Breast epithelium (tissue), 4 donors: ENCODE data around the gene SYT1. TPM values are rescaled to one million over a fixed set of nuclear protein-coding genes. Genes with fewer than 3 reads are reported as not detected.

ENCODE experiments used
- DNase-seq, 2 donors: peaks; one replicate each; pipeline ENCODE4 v3.0.0-alpha.2; 2019; ENCODE audit warnings: low spot score in 2 of 2
- H3K27ac ChIP-seq, 2 donors: fragments of 200-600 bp; sonication (generic) in 1 of 2; one replicate each; pipeline ENCODE4 v1.5.1; 2016 to 2019; ENCODE audit warnings: mild to moderate bottlenecking in 1 of 2
- H3K27me3 ChIP-seq, 2 donors: fragments of 200-600 bp; sonication (generic) in 1 of 2; one replicate each; pipeline versions ENCODE4 v1.5.1 to v1.6.0; 2017 to 2019; ENCODE audit warnings: control low read depth in 1 of 2, mild to moderate bottlenecking in 1 of 2
- H3K36me3 ChIP-seq: fragments of 200-600 bp; one replicate; pipeline ENCODE4 v1.5.1; 2019
- H3K4me1 ChIP-seq, 2 donors: fragments of 200-600 bp; sonication (generic); one replicate each; pipeline ENCODE4 v1.5.1; 2016 to 2019; ENCODE audit warnings: control low read depth in 1 of 2
- H3K4me3 ChIP-seq, 3 donors: fragments of 200-600 bp; sonication (generic); 1 replicate in 2 of 3; 2 replicates in 1 of 3; pipeline ENCODE4 v1.5.1; 2016 to 2019; ENCODE audit warnings: mild to moderate bottlenecking in 3 of 3, moderate library complexity in 2 of 3
- H3K9me3 ChIP-seq, 2 donors: fragments of 200-600 bp; sonication (generic) in 1 of 2; one replicate each; pipeline ENCODE4 v1.5.1; 2016 to 2019; ENCODE audit warnings: control low read depth in 1 of 2
- CTCF ChIP-seq, 3 donors: fragments of 450-650 bp; IDR thresholded peaks; one replicate each; pipeline ENCODE4 v1.5.1; 2016 to 2017; ENCODE audit warnings: antibody characterized with exemption in 3 of 3, mild to moderate bottlenecking in 3 of 3, moderate library complexity in 3 of 3
- POLR2A ChIP-seq: fragments of 450-650 bp; IDR thresholded peaks from one replicate; pipeline ENCODE4 v1.6.1; 2016; ENCODE audit warnings: antibody characterized with exemption, mild to moderate bottlenecking, moderate library complexity
- POLR2AphosphoS5 ChIP-seq, 3 donors: sonication (generic); formaldehyde crosslinking; IDR thresholded peaks; one replicate each; pipeline ENCODE4 v1.6.1; 2017; ENCODE audit warnings: antibody characterized with exemption in 3 of 3
- intact Hi-C: fragments of 100-400 bp; cut with DNase I; formaldehyde crosslinking; loops from one replicate; pipeline ENCODE4 v1.15.1; 2023; ENCODE audit warnings: low total_unique reads
- total RNA-seq, 3 donors: library from RNA; depleted of rRNA; stranded (reverse); fragments of >200 nt; gene quantifications; one replicate each; pipeline ENCODE4 v1.1.0, GENCODE V29; 2016

Gene SYT1
- total RNA-seq, 3 donors from 2014 or later: 1.1 to 2.3 (median 1.6) TPM

- Histone ChIP-seq H3K9me3 (no peaks in the 10 kb centered on the region), H3K36me3 (no peaks in the 10 kb centered on the region), H3K4me3 (no peak overlapping the region), H3K27ac (no peak overlapping the region), H3K27me3 (no peaks in the 10 kb centered on the region), H3K4me1 (no peaks in the 10 kb centered on the region)
- no peak for TF ChIP-seq POLR2AphosphoS5 (IDR thresholded peaks at IDR 0.05)
- TF ChIP-seq POLR2A: no peak
- no peak for TF ChIP-seq CTCF (IDR thresholded peaks at IDR 0.05)
- intact Hi-C loops: no loop called here
- DNase-seq: no peak
These were observed 129.7 kb downstream of the SYT1 start for GRCh38 chr12:78994168-78994791.

DNA sequence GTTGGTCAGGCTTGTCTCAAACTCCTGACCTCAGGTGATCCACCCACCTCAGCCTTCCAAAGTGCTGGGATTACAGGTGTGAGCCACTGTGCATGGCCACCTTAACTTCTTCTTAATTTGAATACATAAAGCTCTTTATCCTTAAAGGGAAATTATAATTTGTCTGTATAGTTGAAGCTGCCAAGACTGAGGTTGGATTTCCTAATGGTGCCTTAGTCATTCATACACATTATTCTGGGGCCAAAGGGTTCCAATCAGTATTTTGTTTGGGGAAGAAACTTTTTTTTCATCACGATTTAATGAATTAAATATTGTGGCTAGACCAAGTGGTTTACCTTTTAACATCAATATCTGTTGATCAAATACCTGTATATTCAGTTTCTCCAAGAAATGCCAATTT lies 135.9 kb downstream of the SYT1 start:
- TF ChIP-seq POLR2A (no peak), POLR2AphosphoS5 (IDR thresholded peaks at IDR 0.05) (no peak), CTCF (IDR thresholded peaks at IDR 0.05) (no peak)
- H3K27me3 ChIP-seq: no peaks in the 10 kb centered on the region
- DNase-seq: no peak
- H3K4me1 ChIP-seq: no peaks in the 10 kb centered on the region
- H3K27ac ChIP-seq: no peak overlapping the region
- H3K36me3 ChIP-seq: no peaks in the 10 kb centered on the region
- no peaks in the 10 kb centered on the region for H3K9me3 ChIP-seq
- H3K4me3 ChIP-seq: no peak overlapping the region
- intact Hi-C loops: no loop called here

DNA sequence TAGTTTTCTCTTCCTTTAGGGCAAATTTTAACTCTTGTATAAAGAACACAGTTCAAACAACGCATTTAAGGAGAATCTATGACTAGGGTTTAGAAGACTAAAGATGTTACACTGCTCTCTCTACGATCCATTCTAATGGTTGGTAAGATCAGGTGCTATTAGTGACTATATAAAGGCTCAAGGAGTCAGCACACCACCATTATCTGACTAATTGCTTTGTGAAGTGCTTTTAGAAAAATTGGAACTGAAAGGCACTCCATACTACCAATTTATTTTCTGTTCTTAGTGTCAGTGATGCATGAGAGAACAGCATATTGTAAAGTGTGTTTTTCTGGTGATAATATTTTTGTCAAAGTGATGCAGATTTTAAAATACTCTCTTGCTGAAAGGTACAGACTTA lies 136.8 kb downstream of the SYT1 start:
- TF ChIP-seq POLR2AphosphoS5 (IDR thresholded peaks at IDR 0.05): no peak
- TF ChIP-seq CTCF (IDR thresholded peaks at IDR 0.05): no peak
- TF ChIP-seq POLR2A: no peak
- no peaks in the 10 kb centered on the region for H3K4me1 ChIP-seq
- no peaks in the 10 kb centered on the region for H3K9me3 ChIP-seq
- no peak overlapping the region for H3K4me3 ChIP-seq
- no peaks in the 10 kb centered on the region for H3K36me3 ChIP-seq
- no peak overlapping the region for H3K27ac ChIP-seq
- H3K27me3 ChIP-seq: no peaks in the 10 kb centered on the region
- DNase-seq: no peak
- intact Hi-C loops: no loop called here

DNA sequence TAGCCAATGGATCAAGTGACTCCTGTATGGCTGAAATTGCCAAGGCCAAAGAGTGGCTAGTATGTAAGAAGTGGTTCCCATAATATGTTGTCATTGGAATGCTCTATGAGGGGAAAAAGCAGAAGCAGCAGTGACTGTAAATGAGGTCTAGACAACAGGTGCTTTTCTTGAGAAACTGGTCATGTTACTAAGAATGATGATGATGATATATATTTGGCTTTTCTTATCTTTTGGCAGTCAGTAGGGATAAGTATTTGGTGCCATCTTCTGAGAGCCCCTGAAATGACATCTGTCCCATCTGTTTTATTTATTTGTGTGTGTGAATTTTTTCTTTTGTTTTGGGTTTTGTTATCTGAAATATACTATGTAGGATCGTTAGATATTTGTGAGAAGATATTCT lies 141.7 kb downstream of the SYT1 start:
- Histone ChIP-seq H3K27me3 (no peaks in the 10 kb centered on the region), H3K4me1 (no peaks in the 10 kb centered on the region), H3K4me3 (no peak overlapping the region), H3K9me3 (no peaks in the 10 kb centered on the region), H3K27ac (no peak overlapping the region), H3K36me3 (no peaks in the 10 kb centered on the region)
- TF ChIP-seq POLR2AphosphoS5 (IDR thresholded peaks at IDR 0.05) (no peak), CTCF (IDR thresholded peaks at IDR 0.05) (no peak), POLR2A (no peak)
- intact Hi-C loops: no loop called here
- no peak for DNase-seq

- Histone ChIP-seq H3K4me3 (no peak overlapping the region), H3K4me1 (no peaks in the 10 kb centered on the region), H3K27ac (no peak overlapping the region), H3K9me3 (no peaks in the 10 kb centered on the region), H3K27me3 (no peaks in the 10 kb centered on the region), H3K36me3 (no peaks in the 10 kb centered on the region)
- intact Hi-C loops: no loop called here
- DNase-seq: no peak
- TF ChIP-seq POLR2AphosphoS5 (IDR thresholded peaks at IDR 0.05) (no peak), POLR2A (no peak)
These were observed 144.0 kb downstream of the SYT1 start for GRCh38 chr12:79008591-79008990.

- no peaks in the 10 kb centered on the region for H3K9me3 ChIP-seq
- no peaks in the 10 kb centered on the region for H3K4me1 ChIP-seq
- H3K36me3 ChIP-seq: no peaks in the 10 kb centered on the region
- TF ChIP-seq CTCF (IDR thresholded peaks at IDR 0.05): no peak
- no peak for TF ChIP-seq POLR2AphosphoS5 (IDR thresholded peaks at IDR 0.05)
- no peak for TF ChIP-seq POLR2A
- H3K27ac ChIP-seq: no peak overlapping the region
- DNase-seq: no peak
- no peaks in the 10 kb centered on the region for H3K27me3 ChIP-seq
- no peak overlapping the region for H3K4me3 ChIP-seq
- intact Hi-C loops: no loop called here
These were observed 148.1 kb downstream of the SYT1 start for GRCh38 chr12:79012636-79013035.
